ENCODE data around the gene VAV1. TPM values are rescaled to one million over a fixed set of nuclear protein-coding genes. Genes with fewer than 3 reads are reported as not detected.

Gene VAV1
- total RNA-seq, 1 donor from 2014 or later, result not detected

DNA sequence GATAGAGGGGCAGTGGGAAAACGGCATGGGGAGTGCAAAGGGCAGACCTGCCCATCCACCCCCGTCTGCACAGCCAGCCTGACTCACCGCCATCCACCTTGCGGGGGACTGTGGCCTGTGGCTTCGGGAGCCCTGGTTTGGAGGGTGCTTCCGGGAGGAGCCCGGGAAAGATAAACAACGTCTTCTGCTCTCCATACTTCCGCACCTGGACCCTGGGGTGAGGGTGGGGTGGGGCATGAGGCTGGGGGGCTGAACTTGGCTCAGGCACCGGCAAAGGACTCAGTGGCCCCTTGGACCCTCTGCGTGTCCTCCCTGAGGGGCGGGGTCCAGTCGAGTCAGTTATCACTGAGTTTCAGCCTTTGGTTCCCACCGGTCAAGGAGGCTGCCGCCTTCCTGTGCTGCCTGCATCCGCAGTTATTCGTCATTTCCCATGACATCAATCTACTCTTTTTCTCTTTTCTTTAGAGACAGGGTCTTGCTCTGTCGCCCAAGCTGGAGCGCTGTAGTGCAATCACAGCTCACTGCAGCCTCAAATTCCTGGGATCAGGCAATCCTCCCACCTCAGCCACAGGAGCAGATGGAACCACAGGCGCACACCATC is 38.3 kb upstream of the VAV1 start:
- H3K9me3 Mint-ChIP-seq (ENCODE audit: unreplicated experiment), result peaks cover 17% of the 10 kb centered on the region
- no peak overlapping the region for H3K4me3 Mint-ChIP-seq (ENCODE audit: unreplicated experiment)
- TF ChIP-seq, protein P1, sequence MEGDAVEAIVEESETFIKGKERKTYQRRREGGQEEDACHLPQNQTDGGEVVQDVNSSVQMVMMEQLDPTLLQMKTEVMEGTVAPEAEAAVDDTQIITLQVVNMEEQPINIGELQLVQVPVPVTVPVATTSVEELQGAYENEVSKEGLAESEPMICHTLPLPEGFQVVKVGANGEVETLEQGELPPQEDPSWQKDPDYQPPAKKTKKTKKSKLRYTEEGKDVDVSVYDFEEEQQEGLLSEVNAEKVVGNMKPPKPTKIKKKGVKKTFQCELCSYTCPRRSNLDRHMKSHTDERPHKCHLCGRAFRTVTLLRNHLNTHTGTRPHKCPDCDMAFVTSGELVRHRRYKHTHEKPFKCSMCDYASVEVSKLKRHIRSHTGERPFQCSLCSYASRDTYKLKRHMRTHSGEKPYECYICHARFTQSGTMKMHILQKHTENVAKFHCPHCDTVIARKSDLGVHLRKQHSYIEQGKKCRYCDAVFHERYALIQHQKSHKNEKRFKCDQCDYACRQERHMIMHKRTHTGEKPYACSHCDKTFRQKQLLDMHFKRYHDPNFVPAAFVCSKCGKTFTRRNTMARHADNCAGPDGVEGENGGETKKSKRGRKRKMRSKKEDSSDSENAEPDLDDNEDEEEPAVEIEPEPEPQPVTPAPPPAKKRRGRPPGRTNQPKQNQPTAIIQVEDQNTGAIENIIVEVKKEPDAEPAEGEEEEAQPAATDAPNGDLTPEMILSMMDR (IDR thresholded peaks at IDR 0.05; ENCODE audit: partially characterized antibody, unreplicated experiment), result no peak
- H3K4me1 Mint-ChIP-seq (ENCODE audit: low read depth, unreplicated experiment), result peaks cover 20% of the 10 kb centered on the region
- peaks cover 10% of the 10 kb centered on the region for H3K27me3 Mint-ChIP-seq (ENCODE audit: unreplicated experiment)
- no peaks in the 10 kb centered on the region for H3K36me3 Mint-ChIP-seq (ENCODE audit: unreplicated experiment)
- no peak for DNase-seq
- H3K27ac Mint-ChIP-seq (ENCODE audit: unreplicated experiment), result no peak overlapping the region

DNA sequence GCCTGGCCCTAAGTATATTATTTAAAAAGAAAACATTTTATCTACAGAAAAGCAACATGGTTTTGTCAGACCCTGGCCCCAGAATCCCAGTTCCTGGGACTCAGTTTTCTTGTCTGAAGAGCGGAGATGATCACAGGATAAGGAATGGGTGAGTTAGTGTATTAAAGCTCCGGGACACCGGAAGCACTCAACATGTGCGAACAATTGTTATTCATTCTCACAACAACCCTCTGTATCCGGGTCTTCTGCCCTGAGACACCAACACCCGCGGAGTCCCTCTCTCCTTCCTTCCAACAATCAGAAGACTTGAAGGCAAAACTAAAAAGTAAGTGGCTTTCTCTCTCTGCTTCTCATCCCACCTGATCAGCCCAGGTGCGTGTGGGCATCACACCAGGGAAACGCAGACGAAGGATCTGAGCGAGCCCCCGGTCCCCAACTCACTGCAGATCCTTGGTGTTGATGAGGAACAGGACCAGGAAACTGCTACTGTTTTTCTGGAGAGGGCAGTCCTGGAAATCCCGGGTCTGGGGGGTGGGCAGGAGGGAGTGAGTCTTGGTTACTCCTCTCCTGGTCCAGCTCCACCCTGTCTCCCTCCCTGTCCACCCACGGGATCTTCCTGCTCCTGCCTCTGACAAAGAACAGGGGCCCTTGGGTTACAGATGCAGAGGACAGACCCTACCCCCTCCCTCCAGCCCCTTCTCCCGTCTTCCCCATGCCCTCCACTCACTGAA is 37.2 kb upstream of the VAV1 start:
- Mint-ChIP-seq H3K27me3 (ENCODE audit: unreplicated experiment) (peaks cover 10% of the 10 kb centered on the region), H3K9me3 (ENCODE audit: unreplicated experiment) (peaks cover 17% of the 10 kb centered on the region), H3K4me3 (ENCODE audit: unreplicated experiment) (peak overlapping the region; percentile 98), H3K36me3 (ENCODE audit: unreplicated experiment) (no peaks in the 10 kb centered on the region), H3K27ac (ENCODE audit: unreplicated experiment) (no peak overlapping the region), H3K4me1 (ENCODE audit: low read depth, unreplicated experiment) (peaks cover 21% of the 10 kb centered on the region)
- no peak for DNase-seq
- TF ChIP-seq, protein P1 (IDR thresholded peaks at IDR 0.05; ENCODE audit: partially characterized antibody, unreplicated experiment), result no peak

DNA sequence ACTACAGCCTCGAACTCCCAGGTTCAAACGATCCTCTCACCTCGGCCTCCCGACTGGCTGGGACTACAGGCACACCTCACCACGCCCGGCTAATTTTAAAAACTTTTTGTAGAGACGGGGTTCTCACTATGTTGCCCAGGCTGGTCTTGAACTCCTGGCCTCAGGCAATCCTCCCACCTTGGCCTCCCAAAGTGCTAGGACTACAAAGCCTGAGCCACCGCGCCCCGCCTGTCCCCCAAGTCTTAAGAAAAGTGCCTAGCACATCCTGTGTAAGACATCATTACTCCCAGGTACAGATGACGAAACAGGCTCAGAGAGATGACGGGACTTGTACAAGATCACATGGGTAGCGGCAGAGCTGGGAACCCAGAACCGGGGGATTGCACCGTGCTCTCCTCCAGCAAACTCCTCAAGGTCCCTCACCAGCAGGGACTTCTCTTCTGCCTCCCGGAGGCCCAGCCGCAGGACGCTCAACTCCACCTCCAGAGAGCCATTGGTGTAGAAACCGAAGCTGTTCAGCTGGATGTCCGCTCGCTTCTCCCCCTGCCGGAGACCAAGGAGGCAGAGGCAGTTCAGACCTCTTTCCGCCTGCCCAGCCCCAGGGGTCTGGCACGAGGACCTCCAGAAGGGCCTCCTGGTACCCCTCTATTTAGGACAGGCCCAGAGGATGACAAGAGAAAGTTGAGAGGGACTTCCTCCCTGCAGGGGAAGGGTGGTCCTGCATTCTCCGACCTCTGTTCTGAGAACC is 36.2 kb upstream of the VAV1 start:
- Mint-ChIP-seq H3K27me3 (ENCODE audit: unreplicated experiment) (peaks cover 10% of the 10 kb centered on the region), H3K36me3 (ENCODE audit: unreplicated experiment) (no peaks in the 10 kb centered on the region), H3K9me3 (ENCODE audit: unreplicated experiment) (peaks cover 17% of the 10 kb centered on the region), H3K4me3 (ENCODE audit: unreplicated experiment) (peak overlapping the region; percentile 98), H3K27ac (ENCODE audit: unreplicated experiment) (peak overlapping the region; percentile 94), H3K4me1 (ENCODE audit: low read depth, unreplicated experiment) (peaks cover 21% of the 10 kb centered on the region)
- TF ChIP-seq, protein P1 (IDR thresholded peaks at IDR 0.05; ENCODE audit: partially characterized antibody, unreplicated experiment), result peak; percentile 36
- peak; percentile 82 for DNase-seq

DNA sequence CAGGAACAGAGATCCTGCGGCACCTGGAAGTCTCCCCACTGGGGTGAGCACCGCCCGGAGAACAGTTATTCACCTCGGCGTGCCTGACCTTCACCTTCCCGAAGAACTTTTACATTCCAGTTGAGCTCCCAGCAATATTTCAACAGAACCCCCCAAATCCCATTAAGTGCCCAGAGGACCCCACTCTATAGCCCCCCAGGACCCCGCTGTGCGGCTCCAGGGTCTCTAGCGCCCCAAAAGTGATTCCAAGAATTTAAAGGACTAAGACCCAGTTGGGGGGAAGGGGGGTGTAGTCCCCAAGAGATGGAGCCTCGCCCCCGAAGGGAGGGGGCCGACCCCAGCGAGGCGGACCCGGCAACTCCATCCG is 35.6 kb upstream of the VAV1 start:
- H3K27me3 Mint-ChIP-seq (ENCODE audit: unreplicated experiment), result peaks cover 10% of the 10 kb centered on the region
- H3K4me3 Mint-ChIP-seq (ENCODE audit: unreplicated experiment), result peak overlapping the region; percentile 98
- peak overlapping the region; percentile 94 for H3K27ac Mint-ChIP-seq (ENCODE audit: unreplicated experiment)
- H3K4me1 Mint-ChIP-seq (ENCODE audit: low read depth, unreplicated experiment), result peaks cover 21% of the 10 kb centered on the region
- H3K36me3 Mint-ChIP-seq (ENCODE audit: unreplicated experiment), result no peaks in the 10 kb centered on the region
- TF ChIP-seq, protein P1 (IDR thresholded peaks at IDR 0.05; ENCODE audit: partially characterized antibody, unreplicated experiment), result no peak
- no peak for DNase-seq
- H3K9me3 Mint-ChIP-seq (ENCODE audit: unreplicated experiment), result peaks cover 17% of the 10 kb centered on the region
